Peyer's patch (tissue), 4 donors: Measurements from ENCODE around the gene FRMPD4.

ENCODE experiments used
- CTCF ChIP-seq, 6 experiments: fragments of 450-650 bp in 4 of 6; fragments of 200-600 bp in 2 of 6; sonication (generic) in 1 of 6; IDR thresholded peaks; one replicate each; pipeline ENCODE4 v1.5.1; 2017 to 2019; ENCODE audit warnings: antibody characterized with exemption in 6 of 6, mild to moderate bottlenecking in 3 of 6, moderate library complexity in 1 of 6
- POLR2A ChIP-seq, 2 donors: fragments of 450-650 bp; IDR thresholded peaks; one replicate each; pipeline ENCODE4 v1.5.1; 2017; ENCODE audit warnings: antibody characterized with exemption in 2 of 2, mild to moderate bottlenecking in 2 of 2, moderate library complexity in 2 of 2

GRCh38 chrX:12411831-12412230 is 273.6 kb downstream of the FRMPD4 start:
- TF ChIP-seq CTCF (IDR thresholded peaks at IDR 0.05): no peak
- TF ChIP-seq POLR2A (IDR thresholded peaks at IDR 0.05): no peak
